HepG2 (cell line): ENCODE data around the gene BCL2. TPM values are rescaled to one million over a fixed set of nuclear protein-coding genes. Genes with fewer than 3 reads are reported as not detected.

Source experiments
- ATAC-seq: fragments of 200-7000 bp; cut with Tn5 transposase; 3 replicates; pipeline ENCODE4 v1.9.1; 2020; ENCODE audit warnings: mild to moderate bottlenecking, moderate library complexity
- BruUV-seq: library from RNA; stranded (reverse); fragments of 400-500 nt; replicated peaks from 2 replicates; lab custom pipeline; 2021; lab: Mats Ljungman, UMichigan
- CTCF ChIA-PET: fragments of 300-600 bp; formaldehyde crosslinking; extraction: SDS; loops from one replicate; lab custom pipeline; 2021; ENCODE audit warnings: low total read pairs, inconsistent platforms, low intra/inter-chr PET ratio; lab: Yijun Ruan, JAX
- POLR2A ChIA-PET: fragments of 350-600 bp; sonication (Branson Sonifier 250); formaldehyde crosslinking; loops from one replicate; lab custom pipeline; 2020; ENCODE audit warnings: antibody characterized with exemption, inconsistent platforms; lab: Yijun Ruan, JAX
- DNase-seq: peaks from one replicate; pipeline ENCODE4 v3.0.0-alpha.2; 2015; ENCODE audit warnings: low spot score
- FAIRE-seq: peaks from 3 replicates; lab custom pipeline; 2011; peaks lifted over from hg19 to GRCh38; lab: Jason Lieb, UNC
- H2AFZ ChIP-seq: one replicate; pipeline ENCODE4 v1.6.1; 2011; ENCODE audit warnings: low read length, inconsistent platforms
- H3K27ac ChIP-seq: fragments of 300-600 bp; 3 replicates; pipeline ENCODE4 v1.8.0; 2011; ENCODE audit warnings: mixed run types, mild to moderate bottlenecking, mixed read lengths, low read length, inconsistent platforms; ENCODE audit not compliant: insufficient read depth; ENCODE audit errors: extremely low read length
- H3K27me3 ChIP-seq, 2 experiments: fragments of 200-600 bp in 1 of 2; 2 replicates in 1 of 2; 3 replicates in 1 of 2; pipeline versions ENCODE4 v1.6.0 to v1.8.0; 2011; ENCODE audit warnings: low read length in 2 of 2, mild to moderate bottlenecking in 2 of 2, moderate library complexity in 2 of 2, inconsistent platforms in 1 of 2; ENCODE audit not compliant: insufficient read depth in 2 of 2, control insufficient read depth in 1 of 2
- H3K36me3 ChIP-seq, 2 experiments: fragments of 200-600 bp in 1 of 2; replicated peaks in 1 of 2; 2 replicates in 1 of 2; 3 replicates in 1 of 2; pipeline versions ENCODE4 v1.5.1 to v1.8.0; 2011; ENCODE audit warnings: low read length in 2 of 2, inconsistent platforms in 1 of 2; ENCODE audit not compliant: insufficient read depth in 2 of 2, control insufficient read depth in 1 of 2
- H3K4me1 ChIP-seq: 2 replicates; pipeline ENCODE4 v1.5.1; 2012; ENCODE audit warnings: low read length, inconsistent platforms; ENCODE audit not compliant: insufficient read depth
- H3K4me2 ChIP-seq: 2 replicates; pipeline ENCODE4 v1.6.0; 2011; ENCODE audit warnings: low read depth, low read length, inconsistent platforms
- H3K4me3 ChIP-seq, 3 experiments: fragments of 200-600 bp in 1 of 3; sonication (generic), shearing (Covaris generic) in 1 of 3; replicated peaks in 1 of 3; 2 replicates each; pipeline ENCODE4 v1.5.1; 2011 to 2016; ENCODE audit warnings: low read length in 3 of 3, inconsistent platforms in 2 of 3, low read depth in 2 of 3, mild to moderate bottlenecking in 2 of 3, control low read depth in 1 of 3, mixed read lengths in 1 of 3; ENCODE audit not compliant: insufficient read depth in 1 of 3
- H3K79me2 ChIP-seq: one replicate; pipeline ENCODE4 v1.6.1; 2011; ENCODE audit warnings: low read length, inconsistent platforms; ENCODE audit not compliant: insufficient read depth
- H3K9ac ChIP-seq: 2 replicates; pipeline ENCODE4 v1.6.0; 2011; ENCODE audit warnings: mild to moderate bottlenecking, low read depth, low read length, inconsistent platforms; ENCODE audit not compliant: insufficient read depth
- H3K9me3 ChIP-seq: 2 replicates; pipeline ENCODE4 v1.5.1; 2012; ENCODE audit warnings: mild to moderate bottlenecking, low read length
- H4K20me1 ChIP-seq: 2 replicates; pipeline ENCODE4 v1.6.0; 2011; ENCODE audit warnings: inconsistent platforms, mild to moderate bottlenecking, low read length, moderate library complexity; ENCODE audit not compliant: insufficient read depth
- ETV5 ChIP-seq: IDR thresholded peaks from 2 replicates; pipeline ENCODE4 v1.6.1; 2018; ENCODE audit warnings: missing biosample characterization, missing genetic modification reagents, inconsistent platforms, borderline replicate concordance
- HDAC1 ChIP-seq: sonication (generic); formaldehyde crosslinking; IDR thresholded peaks from 2 replicates; pipeline ENCODE4 v1.5.1; 2020; ENCODE audit warnings: mild to moderate bottlenecking, missing genetic modification reagents
- ISX ChIP-seq: sonication (generic); formaldehyde crosslinking; conservative IDR thresholded peaks from 2 replicates; pipeline ENCODE4 v1.5.0; 2020; ENCODE audit warnings: missing genetic modification reagents
- KMT2A ChIP-seq: sonication (generic); formaldehyde crosslinking; IDR thresholded peaks from 2 replicates; pipeline ENCODE4 v1.4.0; 2020; ENCODE audit warnings: missing genetic modification reagents
- REPIN1 ChIP-seq: sonication (generic); formaldehyde crosslinking; IDR thresholded peaks from 2 replicates; pipeline ENCODE4 v1.8.0; 2022; ENCODE audit warnings: missing genetic modification reagents, low read depth, mild to moderate bottlenecking, borderline replicate concordance
- SNAPC2 ChIP-seq: sonication (generic); formaldehyde crosslinking; IDR thresholded peaks from 2 replicates; pipeline ENCODE4 v1.8.1; 2022; ENCODE audit warnings: mild to moderate bottlenecking, missing genetic modification reagents
- SOX6 ChIP-seq, 2 experiments: fragments of 450-650 bp in 1 of 2; sonication (generic) in 1 of 2; formaldehyde crosslinking in 1 of 2; IDR thresholded peaks; 2 replicates each; pipeline versions ENCODE4 v1.4.0 to v1.6.1; 2017 to 2020; ENCODE audit warnings: antibody characterized with exemption in 1 of 2, mild to moderate bottlenecking in 1 of 2, missing genetic modification reagents in 1 of 2
- SP2 ChIP-seq: sonication (generic); formaldehyde crosslinking; IDR thresholded peaks from 2 replicates; pipeline ENCODE4 v1.5.1; 2020; ENCODE audit warnings: mild to moderate bottlenecking, missing genetic modification reagents
- TP53 ChIP-seq: sonication (generic); formaldehyde crosslinking; conservative IDR thresholded peaks from 2 replicates; pipeline ENCODE4 v1.4.0; 2020; ENCODE audit warnings: missing genetic modification reagents
- ZNF256 ChIP-seq: sonication (generic); formaldehyde crosslinking; conservative IDR thresholded peaks from 2 replicates; pipeline ENCODE4 v1.4.0; 2020; ENCODE audit warnings: missing genetic modification reagents
- ZNF441 ChIP-seq: sonication (generic); formaldehyde crosslinking; IDR thresholded peaks from 2 replicates; pipeline ENCODE4 v1.7.0; 2021; ENCODE audit warnings: missing genetic modification reagents, borderline replicate concordance
- ZNF674 ChIP-seq: sonication (generic); formaldehyde crosslinking; IDR thresholded peaks from 2 replicates; pipeline ENCODE4 v1.5.0; 2020; ENCODE audit warnings: low read depth, mild to moderate bottlenecking, missing genetic modification reagents
- WGBS: methylation state at CpG from one replicate; pipeline ENCODE4 v1.1.6; 2017; ENCODE audit warnings: low lambda C conversion rate; 5-methylcytosine and 5-hydroxymethylcytosine counted together
- in situ Hi-C: cut with HindIII; loops from 2 replicates; pipeline ENCODE4 v1.10.0; 2017; ENCODE audit warnings: low pct_unique_long_range_greater_than_20kb; ENCODE audit not compliant: extremely low pct_ligation_motif_present
- intact Hi-C: fragments of 100-400 bp; cut with micrococcal nuclease; formaldehyde crosslinking; loops from one replicate; pipeline ENCODE4 v1.10.0; 2022; ENCODE audit not compliant: unreplicated experiment
- polyA plus RNA-seq, 8 experiments: library from polyadenylated mRNA; depleted of rRNA in 3 of 8; stranded (reverse) in 7 of 8; unstranded in 1 of 8; fragments of >200 nt; fragmentation: Illumina TruSeq in 4 of 8; extraction: Trizol in 4 of 8; gene quantifications; 2 replicates each; pipeline versions ENCODE4 v1.2.1 to v1.2.3, GENCODE V29; 2011 to 2016; ENCODE audit warnings: low read depth in 4 of 8, missing spikeins in 1 of 8, mixed read lengths in 1 of 8; ENCODE audit not compliant: insufficient read depth in 1 of 8
- total RNA-seq, 5 experiments: library from RNA; depleted of rRNA; stranded (reverse); fragments of >200 nt; fragmentation: Illumina TruSeq; extraction: Trizol; gene quantifications; 2 replicates each; pipeline ENCODE4 v1.2.3, GENCODE V29; 2016; ENCODE audit warnings: low read depth in 1 of 5
- TF ChIP-seq, protein P1 (sequence below): sonication (generic); formaldehyde crosslinking; conservative IDR thresholded peaks from 2 replicates; pipeline ENCODE4 v1.4.0; 2020; ENCODE audit warnings: missing genetic modification reagents
- TF ChIP-seq, protein P2 (sequence below): sonication (generic); formaldehyde crosslinking; IDR thresholded peaks from 2 replicates; pipeline ENCODE4 v1.8.0; 2022; ENCODE audit warnings: missing genetic modification reagents, low read depth, mild to moderate bottlenecking, borderline replicate concordance
- TF ChIP-seq, protein P3 (sequence below): sonication (generic); formaldehyde crosslinking; IDR thresholded peaks from 2 replicates; pipeline ENCODE4 v1.4.0; 2020; ENCODE audit warnings: missing genetic modification reagents
- TF ChIP-seq, protein P4 (sequence below): sonication (generic); IDR thresholded peaks from 2 replicates; pipeline ENCODE4 v1.6.1; 2016; ENCODE audit warnings: low read depth, borderline replicate concordance
- TF ChIP-seq, protein P5 (sequence below): sonication (generic); formaldehyde crosslinking; conservative IDR thresholded peaks from 2 replicates; pipeline ENCODE4 v1.8.1; 2023; ENCODE audit warnings: missing genetic modification reagents
- TF ChIP-seq, protein P6 (sequence below): IDR thresholded peaks from 2 replicates; pipeline ENCODE4 v1.6.1; 2018; ENCODE audit warnings: missing genetic modification reagents, mild to moderate bottlenecking, missing compliant biosample characterization

BCL2 gene
- total and polyA plus RNA-seq, 2 of the 13 experiments (the other 11 are each of a cell fraction or from before 2014, with no cell fraction given), result 0.07 to 0.53 TPM

DNA sequence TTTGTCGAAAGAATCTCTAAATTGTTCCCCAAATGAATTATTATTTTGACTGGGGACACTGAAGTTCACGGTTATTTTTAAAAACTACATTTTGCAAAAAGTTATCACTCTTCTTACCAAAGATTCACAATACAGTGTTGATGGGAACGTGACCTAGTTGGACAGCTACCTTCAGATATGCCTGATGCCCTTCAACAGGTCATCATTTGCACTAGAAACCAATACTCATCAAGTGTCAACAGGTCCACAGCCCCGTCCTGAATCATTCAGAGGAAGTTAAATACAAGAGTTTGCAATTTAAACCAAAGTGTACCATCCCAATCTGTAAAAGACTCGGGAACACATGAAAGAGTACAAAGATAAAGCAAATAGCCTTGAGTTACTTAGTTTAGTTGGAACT, 28.3 kb downstream of the BCL2 start (continued):
- no peak for TF ChIP-seq KMT2A (CRISPR knock-in tag)
- TF ChIP-seq REPIN1 (CRISPR knock-in tag), result no peak
- TF ChIP-seq, protein P1, sequence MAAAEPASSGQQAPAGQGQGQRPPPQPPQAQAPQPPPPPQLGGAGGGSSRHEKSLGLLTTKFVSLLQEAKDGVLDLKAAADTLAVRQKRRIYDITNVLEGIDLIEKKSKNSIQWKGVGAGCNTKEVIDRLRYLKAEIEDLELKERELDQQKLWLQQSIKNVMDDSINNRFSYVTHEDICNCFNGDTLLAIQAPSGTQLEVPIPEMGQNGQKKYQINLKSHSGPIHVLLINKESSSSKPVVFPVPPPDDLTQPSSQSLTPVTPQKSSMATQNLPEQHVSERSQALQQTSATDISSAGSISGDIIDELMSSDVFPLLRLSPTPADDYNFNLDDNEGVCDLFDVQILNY (CRISPR knock-in tag), result no peak
- TF ChIP-seq, protein P2, sequence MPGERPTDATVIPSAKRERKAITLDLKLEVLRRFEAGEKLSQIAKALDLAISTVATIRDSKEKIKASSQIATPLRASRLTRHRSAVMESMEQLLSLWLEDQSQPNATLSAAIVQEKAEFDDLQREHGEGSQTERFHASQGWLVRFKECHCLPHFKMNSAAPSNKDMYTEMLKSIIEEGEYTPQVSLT (CRISPR knock-in tag), result no peak
- TF ChIP-seq ZNF441 (CRISPR knock-in tag), result no peak
- no peak for TF ChIP-seq ISX (CRISPR knock-in tag)
- TF ChIP-seq, protein P3, sequence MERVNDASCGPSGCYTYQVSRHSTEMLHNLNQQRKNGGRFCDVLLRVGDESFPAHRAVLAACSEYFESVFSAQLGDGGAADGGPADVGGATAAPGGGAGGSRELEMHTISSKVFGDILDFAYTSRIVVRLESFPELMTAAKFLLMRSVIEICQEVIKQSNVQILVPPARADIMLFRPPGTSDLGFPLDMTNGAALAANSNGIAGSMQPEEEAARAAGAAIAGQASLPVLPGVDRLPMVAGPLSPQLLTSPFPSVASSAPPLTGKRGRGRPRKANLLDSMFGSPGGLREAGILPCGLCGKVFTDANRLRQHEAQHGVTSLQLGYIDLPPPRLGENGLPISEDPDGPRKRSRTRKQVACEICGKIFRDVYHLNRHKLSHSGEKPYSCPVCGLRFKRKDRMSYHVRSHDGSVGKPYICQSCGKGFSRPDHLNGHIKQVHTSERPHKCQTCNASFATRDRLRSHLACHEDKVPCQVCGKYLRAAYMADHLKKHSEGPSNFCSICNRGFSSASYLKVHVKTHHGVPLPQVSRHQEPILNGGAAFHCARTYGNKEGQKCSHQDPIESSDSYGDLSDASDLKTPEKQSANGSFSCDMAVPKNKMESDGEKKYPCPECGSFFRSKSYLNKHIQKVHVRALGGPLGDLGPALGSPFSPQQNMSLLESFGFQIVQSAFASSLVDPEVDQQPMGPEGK (CRISPR knock-in tag), result no peak

DNA sequence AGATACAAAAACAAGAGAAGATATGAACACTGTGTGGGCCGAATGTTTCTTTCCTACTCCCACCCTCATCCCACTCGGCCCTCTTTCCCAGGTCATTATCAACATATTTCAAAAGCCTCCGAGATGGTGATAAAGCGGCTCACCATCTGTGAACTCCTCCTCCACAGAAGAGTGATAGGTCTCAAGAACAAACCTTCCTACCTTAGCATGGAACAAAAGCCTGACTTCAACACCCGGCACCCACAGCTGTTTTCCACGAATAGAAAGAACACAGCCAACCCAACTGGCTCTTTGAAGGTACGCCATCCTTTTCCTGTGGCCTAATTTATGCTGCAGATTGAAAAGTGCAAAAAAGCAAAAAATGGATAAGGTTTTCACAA, 28.8 kb downstream of the BCL2 start:
- FAIRE-seq (no peak), DNase-seq (no peak)
- CTCF ChIA-PET, result no interaction called here
- TF ChIP-seq, protein P4, sequence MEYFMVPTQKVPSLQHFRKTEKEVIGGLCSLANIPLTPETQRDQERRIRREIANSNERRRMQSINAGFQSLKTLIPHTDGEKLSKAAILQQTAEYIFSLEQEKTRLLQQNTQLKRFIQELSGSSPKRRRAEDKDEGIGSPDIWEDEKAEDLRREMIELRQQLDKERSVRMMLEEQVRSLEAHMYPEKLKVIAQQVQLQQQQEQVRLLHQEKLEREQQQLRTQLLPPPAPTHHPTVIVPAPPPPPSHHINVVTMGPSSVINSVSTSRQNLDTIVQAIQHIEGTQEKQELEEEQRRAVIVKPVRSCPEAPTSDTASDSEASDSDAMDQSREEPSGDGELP, result no peak
- TF ChIP-seq ETV5 (CRISPR knock-in tag) (no peak), SOX6 (IDR thresholded peaks at IDR 0.05) (no peak), SOX6 (CRISPR knock-in tag; IDR thresholded peaks at IDR 0.05) (no peak), HDAC1 (no peak), ZNF256 (CRISPR knock-in tag) (no peak), SNAPC2 (CRISPR knock-in tag) (no peak), SP2 (CRISPR knock-in tag) (no peak), ZNF674 (CRISPR knock-in tag) (no peak), TP53 (CRISPR knock-in tag) (no peak)
- TF ChIP-seq, protein P5, sequence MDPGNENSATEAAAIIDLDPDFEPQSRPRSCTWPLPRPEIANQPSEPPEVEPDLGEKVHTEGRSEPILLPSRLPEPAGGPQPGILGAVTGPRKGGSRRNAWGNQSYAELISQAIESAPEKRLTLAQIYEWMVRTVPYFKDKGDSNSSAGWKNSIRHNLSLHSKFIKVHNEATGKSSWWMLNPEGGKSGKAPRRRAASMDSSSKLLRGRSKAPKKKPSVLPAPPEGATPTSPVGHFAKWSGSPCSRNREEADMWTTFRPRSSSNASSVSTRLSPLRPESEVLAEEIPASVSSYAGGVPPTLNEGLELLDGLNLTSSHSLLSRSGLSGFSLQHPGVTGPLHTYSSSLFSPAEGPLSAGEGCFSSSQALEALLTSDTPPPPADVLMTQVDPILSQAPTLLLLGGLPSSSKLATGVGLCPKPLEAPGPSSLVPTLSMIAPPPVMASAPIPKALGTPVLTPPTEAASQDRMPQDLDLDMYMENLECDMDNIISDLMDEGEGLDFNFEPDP (CRISPR knock-in tag), result no peak
- TF ChIP-seq, protein P6, sequence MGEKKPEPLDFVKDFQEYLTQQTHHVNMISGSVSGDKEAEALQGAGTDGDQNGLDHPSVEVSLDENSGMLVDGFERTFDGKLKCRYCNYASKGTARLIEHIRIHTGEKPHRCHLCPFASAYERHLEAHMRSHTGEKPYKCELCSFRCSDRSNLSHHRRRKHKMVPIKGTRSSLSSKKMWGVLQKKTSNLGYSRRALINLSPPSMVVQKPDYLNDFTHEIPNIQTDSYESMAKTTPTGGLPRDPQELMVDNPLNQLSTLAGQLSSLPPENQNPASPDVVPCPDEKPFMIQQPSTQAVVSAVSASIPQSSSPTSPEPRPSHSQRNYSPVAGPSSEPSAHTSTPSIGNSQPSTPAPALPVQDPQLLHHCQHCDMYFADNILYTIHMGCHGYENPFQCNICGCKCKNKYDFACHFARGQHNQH, result no peak

More for the DNA sequence above, 28.8 kb downstream of the BCL2 start:
- Histone ChIP-seq H3K4me3 (no peak overlapping the region), H3K36me3 (no peaks in the 10 kb centered on the region), H4K20me1 (no peaks in the 10 kb centered on the region), H2AFZ (no peak overlapping the region), H3K9ac (no peak overlapping the region), H3K4me1 (no peaks in the 10 kb centered on the region), H3K27me3 (peaks cover 2 to 9% of the 10 kb centered on the region in 2 experiments; a peak in 1 of 5 replicates), H3K9me3 (no peaks in the 10 kb centered on the region), H3K27ac (no peak overlapping the region), H3K4me2 (no peak overlapping the region), H3K79me2 (no peaks in the 10 kb centered on the region)
- POLR2A ChIA-PET, result no interaction called here
- ATAC-seq, result no peak
- no TSS peak for BruUV-seq
- 32% methylated on average over 7 of the region's 7 CpGs for whole genome bisulfite sequencing
- in situ Hi-C loops (no loop called here), intact Hi-C loops (no loop called here)
